PC-3 (cell line): ENCODE results near the gene POLD2.

Experiments
- EZH2 ChIP-seq: fragments of 300-600 bp; sonication (generic); IDR thresholded peaks from one replicate; pipeline ENCODE4 v1.6.1; 2017; ENCODE audit warnings: antibody characterized with exemption, mild to moderate bottlenecking, low read length; ENCODE audit not compliant: unreplicated experiment
- TF ChIP-seq, protein P1 (sequence below): fragments of 300-600 bp; sonication (generic); conservative IDR thresholded peaks from 2 replicates; pipeline ENCODE4 v1.5.1; 2017; ENCODE audit warnings: antibody characterized with exemption, low read depth, mild to moderate bottlenecking, low read length

DNA sequence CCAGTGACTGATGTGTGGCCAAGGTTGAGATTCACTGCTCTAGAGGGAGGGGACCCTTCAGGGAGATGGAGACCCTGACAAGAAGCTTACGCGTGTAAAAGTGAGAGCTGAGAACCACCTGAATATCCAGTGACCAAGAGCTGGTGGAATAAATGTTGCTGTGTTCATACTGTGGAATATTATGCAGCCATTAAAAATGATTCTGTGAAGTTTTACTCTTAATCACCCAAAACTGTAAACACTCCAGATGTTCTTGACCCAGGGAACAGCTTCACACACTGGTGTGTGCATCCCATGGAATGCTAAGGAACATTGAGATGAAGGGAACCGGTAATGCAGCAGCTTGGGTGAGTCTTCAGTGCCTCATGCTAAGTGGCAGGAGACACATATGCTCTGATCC, 36.7 kb downstream of the POLD2 start:
- TF ChIP-seq EZH2, result no peak
- TF ChIP-seq, protein P1, sequence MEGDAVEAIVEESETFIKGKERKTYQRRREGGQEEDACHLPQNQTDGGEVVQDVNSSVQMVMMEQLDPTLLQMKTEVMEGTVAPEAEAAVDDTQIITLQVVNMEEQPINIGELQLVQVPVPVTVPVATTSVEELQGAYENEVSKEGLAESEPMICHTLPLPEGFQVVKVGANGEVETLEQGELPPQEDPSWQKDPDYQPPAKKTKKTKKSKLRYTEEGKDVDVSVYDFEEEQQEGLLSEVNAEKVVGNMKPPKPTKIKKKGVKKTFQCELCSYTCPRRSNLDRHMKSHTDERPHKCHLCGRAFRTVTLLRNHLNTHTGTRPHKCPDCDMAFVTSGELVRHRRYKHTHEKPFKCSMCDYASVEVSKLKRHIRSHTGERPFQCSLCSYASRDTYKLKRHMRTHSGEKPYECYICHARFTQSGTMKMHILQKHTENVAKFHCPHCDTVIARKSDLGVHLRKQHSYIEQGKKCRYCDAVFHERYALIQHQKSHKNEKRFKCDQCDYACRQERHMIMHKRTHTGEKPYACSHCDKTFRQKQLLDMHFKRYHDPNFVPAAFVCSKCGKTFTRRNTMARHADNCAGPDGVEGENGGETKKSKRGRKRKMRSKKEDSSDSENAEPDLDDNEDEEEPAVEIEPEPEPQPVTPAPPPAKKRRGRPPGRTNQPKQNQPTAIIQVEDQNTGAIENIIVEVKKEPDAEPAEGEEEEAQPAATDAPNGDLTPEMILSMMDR, result no peak
